Neural cell (in vitro differentiated cells): ENCODE results near the gene UBE4B. TPM values are rescaled to one million over a fixed set of nuclear protein-coding genes. Genes with fewer than 3 reads are reported as not detected.

ENCODE experiments used
- H2AFZ ChIP-seq: fragments of 200-600, 300-800 bp; sonication (generic), shearing (Covaris generic); 2 replicates; pipeline ENCODE4 v1.6.0; 2014; ENCODE audit warnings: low read depth, mild to moderate bottlenecking, antibody characterized with exemption, low read length, moderate library complexity
- H3F3A ChIP-seq: fragments of 200-600 bp; shearing (Covaris generic); 2 replicates; pipeline ENCODE4 v1.6.1; 2016; ENCODE audit warnings: mild to moderate bottlenecking, moderate library complexity, mixed read lengths, antibody characterized with exemption, low read length; ENCODE audit not compliant: insufficient read depth, poor library complexity, severe bottlenecking
- H3K27ac ChIP-seq: fragments of 200-600, 300-800 bp; sonication (generic), shearing (Covaris generic); 2 replicates; pipeline ENCODE4 v1.5.1; 2014; ENCODE audit warnings: mild to moderate bottlenecking, low read length, moderate library complexity
- H3K27me3 ChIP-seq: fragments of 300-800, 200-600 bp; sonication (generic), shearing (Covaris generic); 2 replicates; pipeline ENCODE4 v1.6.0; 2014; ENCODE audit warnings: mild to moderate bottlenecking, low read depth, low read length, moderate library complexity; ENCODE audit not compliant: insufficient read depth
- H3K36me3 ChIP-seq: fragments of 300-800, 200-600 bp; sonication (generic), shearing (Covaris generic); 2 replicates; pipeline ENCODE4 v1.5.1; 2014; ENCODE audit warnings: mild to moderate bottlenecking, antibody characterized with exemption, low read length, moderate library complexity; ENCODE audit not compliant: insufficient read depth
- H3K4me2 ChIP-seq: fragments of 300-800, 200-600 bp; sonication (generic), shearing (Covaris generic); 2 replicates; pipeline ENCODE4 v1.6.0; 2014; ENCODE audit warnings: mild to moderate bottlenecking, low read length
- H3K4me3 ChIP-seq: fragments of 300-800, 200-600 bp; sonication (generic), shearing (Covaris generic); 2 replicates; pipeline ENCODE4 v1.5.1; 2014; ENCODE audit warnings: mild to moderate bottlenecking, low read length, moderate library complexity
- H3K79me2 ChIP-seq: fragments of 200-600 bp; shearing (Covaris generic); replicated peaks from 2 replicates; pipeline ENCODE4 v1.6.0; 2014; ENCODE audit warnings: mild to moderate bottlenecking, low read length, moderate library complexity; ENCODE audit not compliant: insufficient read depth
- H3K9ac ChIP-seq: fragments of 300-800, 200-600 bp; sonication (generic), shearing (Covaris generic); 2 replicates; pipeline ENCODE4 v1.6.1; 2016; ENCODE audit warnings: mild to moderate bottlenecking, low read length, mixed read lengths
- H3K9me2 ChIP-seq: fragments of 200-600 bp; shearing (Covaris generic); 2 replicates; pipeline ENCODE4 v1.6.1; 2016; ENCODE audit warnings: mild to moderate bottlenecking, low read length, mixed read lengths; ENCODE audit not compliant: insufficient read depth
- H3K9me3 ChIP-seq: fragments of 200-600, 300-800 bp; sonication (generic), shearing (Covaris generic); 2 replicates; pipeline ENCODE4 v1.6.1; 2016; ENCODE audit warnings: mild to moderate bottlenecking, mixed run types, low read length, moderate library complexity, mixed read lengths
- H4K20me1 ChIP-seq: fragments of 200-600 bp; shearing (Covaris generic); 2 replicates; pipeline ENCODE4 v1.6.1; 2016; ENCODE audit warnings: mild to moderate bottlenecking, mixed run types; ENCODE audit not compliant: insufficient read depth
- CTCF ChIP-seq: fragments of 450-650 bp; IDR thresholded peaks from 2 replicates; pipeline ENCODE4 v1.5.1; 2014; ENCODE audit warnings: antibody characterized with exemption, mild to moderate bottlenecking, moderate library complexity; ENCODE audit not compliant: poor library complexity, severe bottlenecking
- EP300 ChIP-seq: fragments of 450-650 bp; conservative IDR thresholded peaks from 2 replicates; pipeline ENCODE4 v1.6.1; 2014; ENCODE audit warnings: antibody characterized with exemption, mild to moderate bottlenecking, moderate library complexity; ENCODE audit not compliant: poor library complexity, severe bottlenecking
- EZH2 ChIP-seq: fragments of 200-600, 300-800 bp; shearing (Covaris generic), sonication (generic); IDR thresholded peaks from 2 replicates; pipeline ENCODE4 v1.6.1; 2014; ENCODE audit warnings: antibody characterized with exemption, low read length, borderline replicate concordance, mild to moderate bottlenecking; ENCODE audit not compliant: insufficient read depth, poor library complexity, severe bottlenecking
- MXI1 ChIP-seq: fragments of 450-650 bp; conservative IDR thresholded peaks from 2 replicates; pipeline ENCODE4 v1.6.1; 2014; ENCODE audit warnings: antibody characterized with exemption, mild to moderate bottlenecking; ENCODE audit not compliant: poor library complexity, severe bottlenecking
- POLR2AphosphoS5 ChIP-seq: IDR thresholded peaks from 2 replicates; pipeline ENCODE4 v1.6.1; 2012
- RAD21 ChIP-seq: fragments of 450-650 bp; conservative IDR thresholded peaks from 2 replicates; pipeline ENCODE4 v1.6.1; 2014; ENCODE audit warnings: antibody characterized with exemption, mild to moderate bottlenecking, moderate library complexity
- REST ChIP-seq: IDR thresholded peaks from 2 replicates; pipeline ENCODE4 v1.6.1; 2012; ENCODE audit warnings: borderline replicate concordance
- SMC3 ChIP-seq: fragments of 450-650 bp; conservative IDR thresholded peaks from 2 replicates; pipeline ENCODE4 v1.6.1; 2014; ENCODE audit warnings: antibody characterized with exemption, mild to moderate bottlenecking, moderate library complexity; ENCODE audit not compliant: poor library complexity
- TAF1 ChIP-seq: IDR thresholded peaks from 2 replicates; pipeline ENCODE4 v1.6.1; 2012; ENCODE audit warnings: low read depth
- polyA plus RNA-seq: library from polyadenylated mRNA; depleted of rRNA; stranded (reverse); fragments of >200 nt; gene quantifications from 2 replicates; pipeline ENCODE4 v1.2.3, GENCODE V29; 2014

The UBE4B gene
- polyA plus RNA-seq, 1 donor from 2014 or later = 28.9 TPM

- H3K9me3 ChIP-seq = no peaks in the 10 kb centered on the region
- H3K4me2 ChIP-seq = no peak overlapping the region
- no peaks in the 10 kb centered on the region for H3K27me3 ChIP-seq
- H4K20me1 ChIP-seq = no peaks in the 10 kb centered on the region
- no peak overlapping the region for H3K27ac ChIP-seq
- no peak for TF ChIP-seq RAD21
- no peak for TF ChIP-seq CTCF
- TF ChIP-seq POLR2AphosphoS5 = no peak
- TF ChIP-seq EZH2 = no peak
- no peak for TF ChIP-seq TAF1
- no peak for TF ChIP-seq SMC3
- TF ChIP-seq EP300 = no peak
- TF ChIP-seq MXI1 = no peak
- TF ChIP-seq REST = no peak
- H3F3A ChIP-seq = no peaks in the 10 kb centered on the region
- H3K79me2 ChIP-seq = no peaks in the 10 kb centered on the region
- no peaks in the 10 kb centered on the region for H3K9me2 ChIP-seq
- no peak overlapping the region for H3K9ac ChIP-seq
- no peaks in the 10 kb centered on the region for H3K36me3 ChIP-seq
- H2AFZ ChIP-seq = no peak overlapping the region
- H3K4me3 ChIP-seq = no peak overlapping the region
These were observed 10.1 kb upstream of the UBE4B start for GRCh38 chr1:10022656-10023055.

GRCh38 chr1:10025354-10025753 lies 7.4 kb upstream of the UBE4B start:
- Histone ChIP-seq H3K9me3 (no peaks in the 10 kb centered on the region), H3F3A (no peaks in the 10 kb centered on the region), H3K9me2 (no peaks in the 10 kb centered on the region), H3K36me3 (no peaks in the 10 kb centered on the region), H3K27ac (no peak overlapping the region), H3K9ac (no peak overlapping the region), H3K79me2 (no peaks in the 10 kb centered on the region), H3K4me2 (no peak overlapping the region), H2AFZ (no peak overlapping the region), H4K20me1 (no peaks in the 10 kb centered on the region), H3K4me3 (no peak overlapping the region), H3K27me3 (no peaks in the 10 kb centered on the region)
- TF ChIP-seq SMC3 = no peak
- TF ChIP-seq POLR2AphosphoS5 = no peak
- no peak for TF ChIP-seq TAF1
- no peak for TF ChIP-seq REST
- no peak for TF ChIP-seq RAD21
- TF ChIP-seq EP300 = no peak
- TF ChIP-seq CTCF = no peak
- no peak for TF ChIP-seq MXI1
- no peak for TF ChIP-seq EZH2
